LNCAP (cell line): ENCODE measurements around the gene RILPL1.

Experiments
- CTCF ChIP-seq: fragments of 450-650 bp; IDR thresholded peaks from 2 replicates; pipeline ENCODE4 v1.5.1; 2017; ENCODE audit warnings: mild to moderate bottlenecking

RILPL1 gene

GRCh38 chr12:123559468-123559867 lies 25.9 kb upstream of the RILPL1 start:
- no peak for TF ChIP-seq CTCF

- TF ChIP-seq CTCF: no peak
Measured at GRCh38 chr12:123550700-123551099, 17.2 kb upstream of the RILPL1 start.

GRCh38 chr12:123548107-123548506 lies 14.6 kb upstream of the RILPL1 start:
- no peak for TF ChIP-seq CTCF

GRCh38 chr12:123546281-123546680 lies 12.8 kb upstream of the RILPL1 start:
- no peak for TF ChIP-seq CTCF

GRCh38 chr12:123543541-123543940 lies 10.0 kb upstream of the RILPL1 start:
- no peak for TF ChIP-seq CTCF

GRCh38 chr12:123540899-123541662 lies 7.6 kb upstream of the RILPL1 start:
- TF ChIP-seq CTCF: no peak

- no peak for TF ChIP-seq CTCF
Measured at GRCh38 chr12:123532808-123533649, 490 bp downstream of the RILPL1 start.
